ENCODE results near the gene IRF6. TPM values are rescaled to one million over a fixed set of nuclear protein-coding genes. Genes with fewer than 3 reads are reported as not detected.

IRF6 gene
- total and polyA plus RNA-seq, 2 of the 8 experiments (the other 6 are each of a cell fraction or from before 2014, with no cell fraction given): 9.6 to 13.4 TPM

DNA sequence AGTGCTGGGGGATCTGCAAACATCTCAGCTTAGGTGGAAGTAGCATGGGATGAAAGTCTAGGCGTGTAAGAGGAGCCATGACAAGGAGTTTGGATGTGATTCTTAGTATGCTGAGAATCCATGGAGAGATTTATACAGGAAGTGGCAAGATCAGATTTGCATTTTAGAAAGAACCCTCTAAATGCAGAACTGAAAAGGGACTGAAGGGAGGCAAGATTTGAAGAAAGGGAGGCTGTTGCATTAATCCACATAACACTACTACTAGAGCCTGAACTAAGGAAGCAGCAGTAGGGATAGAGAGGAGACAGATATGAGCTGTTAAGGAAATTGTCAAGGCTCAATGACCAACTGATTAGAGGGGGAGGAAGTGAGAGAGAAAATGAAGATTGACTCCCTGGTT lies 31.4 kb downstream of the IRF6 start (continued):
- TF ChIP-seq RFX5 (IDR thresholded peaks at IDR 0.05; ENCODE audit: borderline replicate concordance, low read depth, low read length) (no peak), KDM4A (IDR thresholded peaks at IDR 0.05; ENCODE audit: low read depth, low read length, severe bottlenecking) (no peak), RAD21 (IDR thresholded peaks at IDR 0.05 in 1 of 2, conservative IDR thresholded peaks at IDR 0.05 in 1 of 2; ENCODE audit: low read depth in 2 of 2, low read length in 2 of 2) (no peak), SRF (IDR thresholded peaks at IDR 0.05; ENCODE audit: low read depth, low read length) (no peak)
- TF ChIP-seq, protein P1, sequence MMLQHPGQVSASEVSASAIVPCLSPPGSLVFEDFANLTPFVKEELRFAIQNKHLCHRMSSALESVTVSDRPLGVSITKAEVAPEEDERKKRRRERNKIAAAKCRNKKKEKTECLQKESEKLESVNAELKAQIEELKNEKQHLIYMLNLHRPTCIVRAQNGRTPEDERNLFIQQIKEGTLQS (IDR thresholded peaks at IDR 0.05; ENCODE audit: insufficient read depth, low read depth, low read length): no peak

Measured in H1 (cell line).